Suprapubic skin (tissue), 4 donors: ENCODE results near the gene TRIO. TPM values are rescaled to one million over a fixed set of nuclear protein-coding genes. Genes with fewer than 3 reads are reported as not detected.

Experiments
- DNase-seq, 2 donors: peaks; one replicate each; pipeline ENCODE4 v3.0.0-alpha.2; 2019; ENCODE audit warnings: low spot score in 2 of 2
- H3K27ac ChIP-seq: fragments of 200-600 bp; sonication (generic); one replicate; pipeline ENCODE4 v1.5.1; 2019
- H3K27me3 ChIP-seq: fragments of 200-600 bp; sonication (generic); one replicate; pipeline ENCODE4 v1.5.1; 2019
- H3K36me3 ChIP-seq: fragments of 200-600 bp; sonication (generic); one replicate; pipeline ENCODE4 v1.5.1; 2019
- H3K4me1 ChIP-seq: fragments of 200-600 bp; sonication (generic); one replicate; pipeline ENCODE4 v1.5.1; 2019
- H3K4me3 ChIP-seq: fragments of 200-600 bp; sonication (generic); one replicate; pipeline ENCODE4 v1.5.1; 2019; ENCODE audit warnings: mild to moderate bottlenecking
- H3K9me3 ChIP-seq: fragments of 200-600 bp; sonication (generic); one replicate; pipeline ENCODE4 v1.5.1; 2019
- EP300 ChIP-seq: sonication (generic); formaldehyde crosslinking; IDR thresholded peaks from one replicate; pipeline ENCODE4 v1.6.1; 2017; ENCODE audit warnings: antibody characterized with exemption
- POLR2A ChIP-seq, 2 donors: fragments of 450-650 bp; IDR thresholded peaks; one replicate each; pipeline ENCODE4 v1.6.1; 2017; ENCODE audit warnings: antibody characterized with exemption in 2 of 2, mild to moderate bottlenecking in 2 of 2, moderate library complexity in 2 of 2
- POLR2AphosphoS5 ChIP-seq, 3 donors: sonication (generic); formaldehyde crosslinking; IDR thresholded peaks; one replicate each; pipeline ENCODE4 v1.6.1; 2017; ENCODE audit warnings: antibody characterized with exemption in 3 of 3
- WGBS: methylation state at CpG from one replicate; pipeline ENCODE4 v1.1.5; 2018; 5-methylcytosine and 5-hydroxymethylcytosine counted together
- total RNA-seq, 4 donors: library from RNA; depleted of rRNA; stranded (reverse); fragments of >200 nt; gene quantifications; one replicate each; pipeline ENCODE4 v1.1.0, GENCODE V29; 2016
- TF ChIP-seq, protein P1 (sequence below), 2 donors: fragments of 200-600 bp in 1 of 2; fragments of 450-650 bp in 1 of 2; sonication (generic) in 1 of 2; IDR thresholded peaks; one replicate each; pipeline ENCODE4 v1.5.1; 2016 to 2019; ENCODE audit warnings: antibody characterized with exemption in 2 of 2, mild to moderate bottlenecking in 1 of 2, moderate library complexity in 1 of 2

TRIO gene
- total RNA-seq, 4 donors from 2014 or later: 62.7 to 159 (median 70.4) TPM

DNA sequence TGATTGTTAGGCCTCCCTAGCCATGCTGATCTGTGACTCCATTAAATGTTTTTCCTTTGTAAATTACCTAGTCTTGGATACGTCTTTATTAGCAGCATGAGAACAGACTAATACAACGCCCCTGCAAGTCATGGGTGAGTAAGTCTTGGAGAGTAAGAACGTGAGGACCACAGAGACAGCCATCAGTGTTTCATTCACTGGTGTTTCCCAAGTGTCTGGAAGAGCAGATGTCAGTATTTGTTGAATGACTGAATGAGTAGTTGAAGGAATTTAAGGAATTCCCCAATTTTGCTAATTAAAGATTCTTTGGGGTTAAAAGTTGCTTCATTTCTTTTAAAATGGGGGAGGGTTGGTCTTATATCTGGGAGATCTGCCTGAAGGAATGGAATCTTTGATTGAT, 178.8 kb downstream of the TRIO start:
- Histone ChIP-seq H3K27me3 (no peaks in the 10 kb centered on the region), H3K4me1 (no peaks in the 10 kb centered on the region), H3K27ac (no peak overlapping the region), H3K36me3 (peaks cover 48% of the 10 kb centered on the region), H3K4me3 (no peak overlapping the region), H3K9me3 (no peaks in the 10 kb centered on the region)
- WGBS: 94% methylated on average over 3 of the region's 3 CpGs
- no peak for DNase-seq
- TF ChIP-seq POLR2AphosphoS5 (IDR thresholded peaks at IDR 0.05) (no peak), POLR2A (IDR thresholded peaks at IDR 0.05) (no peak), EP300 (no peak)
- TF ChIP-seq, protein P1, sequence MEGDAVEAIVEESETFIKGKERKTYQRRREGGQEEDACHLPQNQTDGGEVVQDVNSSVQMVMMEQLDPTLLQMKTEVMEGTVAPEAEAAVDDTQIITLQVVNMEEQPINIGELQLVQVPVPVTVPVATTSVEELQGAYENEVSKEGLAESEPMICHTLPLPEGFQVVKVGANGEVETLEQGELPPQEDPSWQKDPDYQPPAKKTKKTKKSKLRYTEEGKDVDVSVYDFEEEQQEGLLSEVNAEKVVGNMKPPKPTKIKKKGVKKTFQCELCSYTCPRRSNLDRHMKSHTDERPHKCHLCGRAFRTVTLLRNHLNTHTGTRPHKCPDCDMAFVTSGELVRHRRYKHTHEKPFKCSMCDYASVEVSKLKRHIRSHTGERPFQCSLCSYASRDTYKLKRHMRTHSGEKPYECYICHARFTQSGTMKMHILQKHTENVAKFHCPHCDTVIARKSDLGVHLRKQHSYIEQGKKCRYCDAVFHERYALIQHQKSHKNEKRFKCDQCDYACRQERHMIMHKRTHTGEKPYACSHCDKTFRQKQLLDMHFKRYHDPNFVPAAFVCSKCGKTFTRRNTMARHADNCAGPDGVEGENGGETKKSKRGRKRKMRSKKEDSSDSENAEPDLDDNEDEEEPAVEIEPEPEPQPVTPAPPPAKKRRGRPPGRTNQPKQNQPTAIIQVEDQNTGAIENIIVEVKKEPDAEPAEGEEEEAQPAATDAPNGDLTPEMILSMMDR (IDR thresholded peaks at IDR 0.05): no peak

DNA sequence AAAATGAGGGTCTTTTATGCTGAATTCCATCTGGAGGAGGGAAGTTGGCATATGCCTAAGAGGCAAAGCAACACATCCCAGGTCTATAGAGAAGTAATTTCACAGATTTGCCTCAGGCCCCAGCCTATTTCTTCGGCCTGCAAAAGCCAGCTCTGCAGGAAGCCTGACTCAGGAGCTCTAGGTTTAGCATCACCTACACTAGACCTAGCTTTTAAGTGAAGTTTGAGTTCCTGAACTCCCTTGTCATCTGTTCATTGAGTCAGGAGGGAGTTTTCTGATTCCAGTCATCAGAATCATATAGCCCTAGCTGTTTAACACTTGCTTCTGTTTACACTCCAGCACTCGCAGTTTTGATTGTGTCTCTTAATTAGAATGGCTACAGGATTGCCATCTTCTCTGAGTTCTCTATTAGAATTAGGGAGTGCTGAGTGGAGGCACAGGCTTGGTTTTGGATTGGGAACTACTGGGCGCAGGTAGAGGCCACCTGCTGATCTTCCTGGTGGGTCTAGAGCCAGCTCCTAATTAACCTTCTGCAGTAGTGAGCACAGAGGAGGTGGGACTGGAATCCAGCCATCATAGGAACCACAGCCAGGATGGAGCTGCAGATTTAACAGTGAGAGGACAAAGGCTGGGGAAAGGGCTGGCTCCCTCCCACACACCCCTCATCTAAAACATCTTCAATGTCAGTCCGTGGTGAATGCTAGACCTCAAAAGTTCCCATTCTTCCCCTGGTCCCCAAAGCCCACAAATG, 179.5 kb downstream of the TRIO start:
- Histone ChIP-seq H3K27ac (no peak overlapping the region), H3K36me3 (peaks cover 41% of the 10 kb centered on the region), H3K4me3 (no peak overlapping the region), H3K27me3 (no peaks in the 10 kb centered on the region), H3K4me1 (no peaks in the 10 kb centered on the region), H3K9me3 (no peaks in the 10 kb centered on the region)
- WGBS: 70% methylated on average over 4 of the region's 4 CpGs
- no peak for DNase-seq
- TF ChIP-seq POLR2A (IDR thresholded peaks at IDR 0.05): no peak
- TF ChIP-seq, protein P1 (IDR thresholded peaks at IDR 0.05): no peak
- no peak for TF ChIP-seq POLR2AphosphoS5 (IDR thresholded peaks at IDR 0.05)
- no peak for TF ChIP-seq EP300

DNA sequence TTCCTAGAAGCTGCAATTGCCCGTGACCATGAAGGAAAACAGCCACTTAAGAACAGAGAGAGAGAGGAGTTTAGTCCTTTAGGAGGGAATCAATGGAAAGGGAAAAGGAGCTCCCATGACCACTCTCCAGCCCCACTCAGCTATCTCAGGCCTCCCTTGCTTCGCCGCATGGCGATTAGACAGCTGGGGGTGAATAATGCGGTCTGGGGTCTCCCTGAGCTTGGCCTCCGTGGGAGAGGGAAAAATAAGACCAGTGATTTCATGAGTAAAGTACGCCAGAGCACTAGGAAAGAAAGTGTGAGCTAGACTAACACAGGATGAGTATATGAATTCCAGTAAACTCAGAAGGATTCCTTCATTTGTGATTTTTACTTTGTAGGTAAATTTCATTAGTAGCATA, 180.3 kb downstream of the TRIO start:
- no peak for DNase-seq
- H3K4me3 ChIP-seq: no peak overlapping the region
- H3K9me3 ChIP-seq: no peaks in the 10 kb centered on the region
- H3K4me1 ChIP-seq: no peaks in the 10 kb centered on the region
- peaks cover 40% of the 10 kb centered on the region for H3K36me3 ChIP-seq
- TF ChIP-seq EP300: no peak
- TF ChIP-seq, protein P1 (IDR thresholded peaks at IDR 0.05): no peak
- TF ChIP-seq POLR2A (IDR thresholded peaks at IDR 0.05): no peak
- TF ChIP-seq POLR2AphosphoS5 (IDR thresholded peaks at IDR 0.05): no peak
- no peak overlapping the region for H3K27ac ChIP-seq
- WGBS: 92% methylated on average over 7 of the region's 7 CpGs
- no peaks in the 10 kb centered on the region for H3K27me3 ChIP-seq

DNA sequence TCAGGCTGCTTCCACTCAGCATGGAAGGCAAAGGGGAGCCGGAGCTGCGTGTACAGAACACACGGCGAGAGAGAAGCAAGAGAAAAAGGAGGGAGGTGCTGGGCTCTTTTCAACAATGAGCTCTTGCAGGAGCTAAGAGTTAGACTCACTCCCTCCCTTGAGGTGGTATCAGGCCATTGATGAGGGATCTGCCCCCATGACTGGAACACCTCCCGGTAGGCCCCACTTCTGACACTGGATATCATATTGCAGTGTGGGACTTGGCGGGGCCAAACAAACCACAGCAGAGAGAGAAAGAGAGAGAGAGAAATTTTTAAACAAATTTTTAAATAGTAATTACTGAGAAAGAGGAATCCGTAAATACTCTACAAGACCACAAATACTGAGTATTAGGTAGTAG, 182.2 kb downstream of the TRIO start:
- Histone ChIP-seq H3K4me1 (no peaks in the 10 kb centered on the region), H3K4me3 (no peak overlapping the region), H3K36me3 (peaks cover 27% of the 10 kb centered on the region), H3K27ac (no peak overlapping the region), H3K9me3 (no peaks in the 10 kb centered on the region), H3K27me3 (no peaks in the 10 kb centered on the region)
- TF ChIP-seq, protein P1 (IDR thresholded peaks at IDR 0.05): no peak
- TF ChIP-seq POLR2A (IDR thresholded peaks at IDR 0.05): no peak
- no peak for DNase-seq
- 92% methylated on average over 7 of the region's 7 CpGs for WGBS

DNA sequence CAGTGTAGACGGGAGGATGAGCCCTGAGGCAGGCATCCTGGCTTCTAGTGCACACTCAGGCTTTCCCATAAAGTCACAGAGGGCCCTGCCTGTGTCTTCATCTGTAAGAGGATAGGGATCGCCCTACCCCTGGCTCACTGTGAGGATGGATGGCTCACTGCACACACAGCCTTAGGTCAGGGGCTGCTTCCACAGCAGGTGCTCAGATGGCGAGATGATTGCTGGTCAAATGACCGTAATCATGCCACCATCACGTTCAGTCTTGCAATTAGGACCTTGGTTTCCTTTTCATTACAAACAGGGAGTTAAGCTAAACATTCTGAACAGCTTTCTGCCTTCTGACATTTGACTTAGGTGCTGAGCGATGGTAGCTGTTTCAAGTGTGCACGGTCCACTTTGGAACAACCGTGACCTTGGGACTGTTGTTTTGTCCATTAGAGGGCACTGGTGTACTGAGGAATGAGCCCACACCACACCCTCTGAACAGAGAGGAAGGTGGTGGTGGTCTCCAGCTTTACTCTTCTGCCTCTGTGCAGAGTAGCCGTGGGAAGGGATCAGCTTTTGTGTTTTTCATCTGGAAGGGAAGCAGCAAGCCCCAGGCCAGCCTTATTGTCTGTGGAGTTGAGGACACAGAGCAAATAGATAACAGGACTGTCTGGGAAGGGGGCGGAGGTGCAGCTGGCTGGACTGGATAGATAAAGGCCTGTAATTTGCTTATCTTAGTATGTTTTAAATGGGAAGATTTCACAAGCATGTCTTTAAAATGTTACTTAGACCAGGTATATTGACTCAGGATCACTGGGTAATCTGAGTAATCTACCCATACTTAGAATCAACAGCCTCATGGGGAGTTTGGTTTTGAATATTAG, 183.1 kb downstream of the TRIO start:
- DNase-seq: no peak
- Histone ChIP-seq H3K27me3 (no peaks in the 10 kb centered on the region), H3K27ac (no peak overlapping the region), H3K4me1 (no peaks in the 10 kb centered on the region), H3K4me3 (no peak overlapping the region), H3K36me3 (peaks cover 24% of the 10 kb centered on the region), H3K9me3 (no peaks in the 10 kb centered on the region)
- TF ChIP-seq POLR2AphosphoS5 (IDR thresholded peaks at IDR 0.05) (no peak), POLR2A (IDR thresholded peaks at IDR 0.05) (no peak), EP300 (no peak)
- TF ChIP-seq, protein P1 (IDR thresholded peaks at IDR 0.05): no peak
- 83% methylated on average over 10 of the region's 10 CpGs for WGBS
